WTC11 (cell line): Measurements from ENCODE around the gene USH2A. TPM values are rescaled to one million over a fixed set of nuclear protein-coding genes. Genes with fewer than 3 reads are reported as not detected.

Experiments used
- ATAC-seq: fragments of 200-7000 bp; cut with Tn5 transposase; 2 replicates; pipeline ENCODE4 v1.10.0; 2021; ENCODE audit warnings: mild to moderate bottlenecking, moderate library complexity
- CTCF ChIA-PET: fragments of 300-600 bp; sonication (Branson Sonifier 250); formaldehyde crosslinking; loops from one replicate; lab custom pipeline; 2021; ENCODE audit warnings: antibody characterized with exemption; lab: Charles Lee
- POLR2A ChIA-PET: fragments of 350-600 bp; sonication (Branson Sonifier 250); formaldehyde crosslinking; loops from one replicate; lab custom pipeline; 2021; ENCODE audit warnings: antibody characterized with exemption; lab: Charles Lee
- DNase-seq: peaks from one replicate; pipeline ENCODE4 v3.0.0; 2021; ENCODE audit warnings: low spot score
- H3K27ac Mint-ChIP-seq: 2 replicates; pipeline ENCODE4 v1.8.0; 2021; ENCODE audit warnings: mixed read lengths
- H3K27me3 Mint-ChIP-seq: 2 replicates; pipeline ENCODE4 v1.8.0; 2021; ENCODE audit warnings: low read depth, mild to moderate bottlenecking, moderate library complexity, mixed read lengths
- H3K36me3 Mint-ChIP-seq: 2 replicates; pipeline ENCODE4 v1.8.0; 2021; ENCODE audit warnings: mixed read lengths
- H3K4me1 Mint-ChIP-seq: 2 replicates; pipeline ENCODE4 v1.8.0; 2022; ENCODE audit warnings: mixed read lengths
- H3K4me3 Mint-ChIP-seq: 2 replicates; pipeline ENCODE4 v1.8.0; 2021; ENCODE audit warnings: mild to moderate bottlenecking, moderate library complexity, mixed read lengths
- H3K9me3 Mint-ChIP-seq: 2 replicates; pipeline ENCODE4 v1.8.0; 2021; ENCODE audit warnings: mixed read lengths
- ATF2 ChIP-seq: sonication (generic); formaldehyde crosslinking; IDR thresholded peaks from 2 replicates; pipeline ENCODE4 v1.8.1; 2022; ENCODE audit warnings: low read depth, missing genetic modification reagents, borderline replicate concordance
- CREM ChIP-seq: sonication (generic); formaldehyde crosslinking; IDR thresholded peaks from 2 replicates; pipeline ENCODE4 v1.8.1; 2022; ENCODE audit warnings: mild to moderate bottlenecking, missing genetic modification reagents, moderate library complexity
- FOXK1 ChIP-seq: sonication (generic); formaldehyde crosslinking; IDR thresholded peaks from 2 replicates; pipeline ENCODE4 v1.8.0; 2022; ENCODE audit warnings: mild to moderate bottlenecking, moderate library complexity, missing genetic modification reagents
- FOXP1 ChIP-seq: sonication (generic); formaldehyde crosslinking; IDR thresholded peaks from 2 replicates; pipeline ENCODE4 v1.8.0; 2022; ENCODE audit warnings: missing genetic modification reagents, mild to moderate bottlenecking, moderate library complexity, borderline replicate concordance
- FOXP4 ChIP-seq: sonication (generic); formaldehyde crosslinking; IDR thresholded peaks from 2 replicates; pipeline ENCODE4 v1.8.0; 2022; ENCODE audit warnings: mild to moderate bottlenecking, missing genetic modification reagents
- MXD4 ChIP-seq: fragments of 250-450 bp; sonication (Bioruptor Pico); IDR thresholded peaks from 2 replicates; pipeline ENCODE4 v1.8.0; 2021; ENCODE audit warnings: mild to moderate bottlenecking, moderate library complexity, borderline replicate concordance
- MYBL2 ChIP-seq: sonication (generic); formaldehyde crosslinking; IDR thresholded peaks from 2 replicates; pipeline ENCODE4 v1.8.1; 2023; ENCODE audit warnings: mild to moderate bottlenecking, moderate library complexity, missing genetic modification reagents
- NFATC4 ChIP-seq: fragments of 250-450 bp; sonication (Bioruptor Pico); IDR thresholded peaks from 2 replicates; pipeline ENCODE4 v1.9.0; 2021; ENCODE audit warnings: mild to moderate bottlenecking
- NR2C2 ChIP-seq: sonication (generic); formaldehyde crosslinking; IDR thresholded peaks from 2 replicates; pipeline ENCODE4 v1.8.0; 2022; ENCODE audit warnings: mild to moderate bottlenecking, missing genetic modification reagents
- TCF7 ChIP-seq: sonication (generic); formaldehyde crosslinking; IDR thresholded peaks from 2 replicates; pipeline ENCODE4 v1.8.0; 2022; ENCODE audit warnings: mild to moderate bottlenecking, low read depth, missing genetic modification reagents, moderate library complexity
- ZBTB43 ChIP-seq: sonication (generic); formaldehyde crosslinking; IDR thresholded peaks from 2 replicates; pipeline ENCODE4 v1.8.1; 2023; ENCODE audit warnings: mild to moderate bottlenecking, missing genetic modification reagents
- ZNF671 ChIP-seq: fragments of 250-450 bp; sonication (Bioruptor Pico); IDR thresholded peaks from 2 replicates; pipeline ENCODE4 v1.8.0; 2021; ENCODE audit warnings: mild to moderate bottlenecking
- total RNA-seq: library from RNA; stranded (reverse); gene quantifications from 3 replicates; pipeline ENCODE4 v1.2.3, GENCODE V29; 2021
- TF ChIP-seq, protein P1 (sequence below): fragments of 250-450 bp; sonication (Bioruptor Pico); IDR thresholded peaks from 2 replicates; pipeline ENCODE4 v2.1.2; 2022; ENCODE audit warnings: mild to moderate bottlenecking, moderate library complexity
- TF ChIP-seq, protein P2 (sequence below): fragments of 250-450 bp; sonication (Bioruptor Pico); IDR thresholded peaks from 2 replicates; pipeline ENCODE4 v1.8.0; 2021; ENCODE audit warnings: mild to moderate bottlenecking
- TF ChIP-seq, protein P3 (sequence below): sonication (generic); formaldehyde crosslinking; IDR thresholded peaks from 2 replicates; pipeline ENCODE4 v1.8.0; 2023; ENCODE audit warnings: mild to moderate bottlenecking, missing genetic modification reagents

The USH2A gene
- total RNA-seq, 1 experiment from 2014 or later, result 0.37 TPM

DNA sequence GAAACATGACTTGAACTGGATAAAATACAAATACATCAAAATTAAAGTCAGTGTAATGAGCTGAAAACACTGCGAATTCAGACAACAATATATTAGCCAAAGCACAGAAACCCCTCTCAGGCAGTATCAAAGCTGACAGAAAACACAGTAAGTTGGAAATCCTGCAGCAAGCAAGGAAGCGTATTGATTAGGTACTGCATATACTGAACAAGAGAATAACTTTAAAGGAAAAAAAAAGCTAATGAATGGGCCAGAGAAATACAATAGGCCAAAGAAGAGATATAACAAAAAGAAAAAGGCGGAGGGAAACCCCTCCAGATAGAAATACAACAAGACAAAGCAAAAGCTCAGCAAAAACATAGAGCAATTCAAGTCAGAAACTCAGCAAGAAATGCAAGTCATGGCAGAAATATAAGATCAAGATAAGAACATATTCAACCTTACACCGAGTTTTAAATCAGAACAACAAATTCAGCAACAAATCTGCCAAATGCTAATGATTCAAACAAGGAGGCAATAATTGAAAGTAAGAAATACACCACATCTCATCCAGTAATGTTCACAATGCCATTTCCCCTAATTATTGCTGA, 299.0 kb downstream of the USH2A start (continued):
- TF ChIP-seq FOXP4 (CRISPR knock-in tag), result no peak
- TF ChIP-seq TCF7 (CRISPR knock-in tag), result no peak
- no peak for TF ChIP-seq ZBTB43
- no peak for TF ChIP-seq FOXK1 (CRISPR knock-in tag)
- no peak for TF ChIP-seq MYBL2 (CRISPR knock-in tag)
- TF ChIP-seq NFATC4 (CRISPR knock-in tag), result no peak
- TF ChIP-seq FOXP1, result no peak

GRCh38 chr1:216123446-216124191, 299.6 kb downstream of the USH2A start:
- CTCF ChIA-PET, result interaction anchor here (1.0 kb wide), 1 partner anchor 52 kb away, joined by 3 read pairs; no protein-coding TSS in a partner anchor
- no peak for ATAC-seq
- peaks cover 13% of the 10 kb centered on the region for H3K4me1 Mint-ChIP-seq

More at GRCh38 chr1:216123446-216124191, 299.6 kb downstream of the USH2A start:
- POLR2A ChIA-PET, result no interaction called here
- DNase-seq, result no peak
- Mint-ChIP-seq H3K4me3 (no peak overlapping the region), H3K27me3 (0 out of 2 replicates have a peak, but pooled peaks cover 3% of the 10 kb centered on the region), H3K27ac (no peak overlapping the region), H3K36me3 (peaks cover 29% of the 10 kb centered on the region), H3K9me3 (peaks cover 35% of the 10 kb centered on the region)
- TF ChIP-seq ZNF671 (CRISPR knock-in tag), result no peak
- TF ChIP-seq, protein P1, sequence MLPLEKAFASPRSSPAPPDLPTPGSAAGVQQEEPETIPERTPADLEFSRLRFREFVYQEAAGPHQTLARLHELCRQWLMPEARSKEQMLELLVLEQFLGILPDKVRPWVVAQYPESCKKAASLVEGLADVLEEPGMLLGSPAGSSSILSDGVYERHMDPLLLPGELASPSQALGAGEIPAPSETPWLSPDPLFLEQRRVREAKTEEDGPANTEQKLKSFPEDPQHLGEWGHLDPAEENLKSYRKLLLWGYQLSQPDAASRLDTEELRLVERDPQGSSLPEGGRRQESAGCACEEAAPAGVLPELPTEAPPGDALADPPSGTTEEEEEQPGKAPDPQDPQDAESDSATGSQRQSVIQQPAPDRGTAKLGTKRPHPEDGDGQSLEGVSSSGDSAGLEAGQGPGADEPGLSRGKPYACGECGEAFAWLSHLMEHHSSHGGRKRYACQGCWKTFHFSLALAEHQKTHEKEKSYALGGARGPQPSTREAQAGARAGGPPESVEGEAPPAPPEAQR (CRISPR knock-in tag), result no peak
- TF ChIP-seq NR2C2 (CRISPR knock-in tag), result no peak
- TF ChIP-seq, protein P2, sequence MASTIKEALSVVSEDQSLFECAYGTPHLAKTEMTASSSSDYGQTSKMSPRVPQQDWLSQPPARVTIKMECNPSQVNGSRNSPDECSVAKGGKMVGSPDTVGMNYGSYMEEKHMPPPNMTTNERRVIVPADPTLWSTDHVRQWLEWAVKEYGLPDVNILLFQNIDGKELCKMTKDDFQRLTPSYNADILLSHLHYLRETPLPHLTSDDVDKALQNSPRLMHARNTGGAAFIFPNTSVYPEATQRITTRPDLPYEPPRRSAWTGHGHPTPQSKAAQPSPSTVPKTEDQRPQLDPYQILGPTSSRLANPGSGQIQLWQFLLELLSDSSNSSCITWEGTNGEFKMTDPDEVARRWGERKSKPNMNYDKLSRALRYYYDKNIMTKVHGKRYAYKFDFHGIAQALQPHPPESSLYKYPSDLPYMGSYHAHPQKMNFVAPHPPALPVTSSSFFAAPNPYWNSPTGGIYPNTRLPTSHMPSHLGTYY (CRISPR knock-in tag), result no peak
- no peak for TF ChIP-seq CREM (CRISPR knock-in tag)
- TF ChIP-seq FOXP1, result no peak
- TF ChIP-seq, protein P3, sequence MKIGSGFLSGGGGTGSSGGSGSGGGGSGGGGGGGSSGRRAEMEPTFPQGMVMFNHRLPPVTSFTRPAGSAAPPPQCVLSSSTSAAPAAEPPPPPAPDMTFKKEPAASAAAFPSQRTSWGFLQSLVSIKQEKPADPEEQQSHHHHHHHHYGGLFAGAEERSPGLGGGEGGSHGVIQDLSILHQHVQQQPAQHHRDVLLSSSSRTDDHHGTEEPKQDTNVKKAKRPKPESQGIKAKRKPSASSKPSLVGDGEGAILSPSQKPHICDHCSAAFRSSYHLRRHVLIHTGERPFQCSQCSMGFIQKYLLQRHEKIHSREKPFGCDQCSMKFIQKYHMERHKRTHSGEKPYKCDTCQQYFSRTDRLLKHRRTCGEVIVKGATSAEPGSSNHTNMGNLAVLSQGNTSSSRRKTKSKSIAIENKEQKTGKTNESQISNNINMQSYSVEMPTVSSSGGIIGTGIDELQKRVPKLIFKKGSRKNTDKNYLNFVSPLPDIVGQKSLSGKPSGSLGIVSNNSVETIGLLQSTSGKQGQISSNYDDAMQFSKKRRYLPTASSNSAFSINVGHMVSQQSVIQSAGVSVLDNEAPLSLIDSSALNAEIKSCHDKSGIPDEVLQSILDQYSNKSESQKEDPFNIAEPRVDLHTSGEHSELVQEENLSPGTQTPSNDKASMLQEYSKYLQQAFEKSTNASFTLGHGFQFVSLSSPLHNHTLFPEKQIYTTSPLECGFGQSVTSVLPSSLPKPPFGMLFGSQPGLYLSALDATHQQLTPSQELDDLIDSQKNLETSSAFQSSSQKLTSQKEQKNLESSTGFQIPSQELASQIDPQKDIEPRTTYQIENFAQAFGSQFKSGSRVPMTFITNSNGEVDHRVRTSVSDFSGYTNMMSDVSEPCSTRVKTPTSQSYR, result no peak
- TF ChIP-seq MXD4, result no peak
- no peak for TF ChIP-seq ATF2
